ENCODE measurements around the gene TOMM40L.
"Not testable (repeated sequence)": the region's sequence is repeated elsewhere in the genome, so short reads cannot be mapped to it uniquely, and the experiment has no call there.

DNA sequence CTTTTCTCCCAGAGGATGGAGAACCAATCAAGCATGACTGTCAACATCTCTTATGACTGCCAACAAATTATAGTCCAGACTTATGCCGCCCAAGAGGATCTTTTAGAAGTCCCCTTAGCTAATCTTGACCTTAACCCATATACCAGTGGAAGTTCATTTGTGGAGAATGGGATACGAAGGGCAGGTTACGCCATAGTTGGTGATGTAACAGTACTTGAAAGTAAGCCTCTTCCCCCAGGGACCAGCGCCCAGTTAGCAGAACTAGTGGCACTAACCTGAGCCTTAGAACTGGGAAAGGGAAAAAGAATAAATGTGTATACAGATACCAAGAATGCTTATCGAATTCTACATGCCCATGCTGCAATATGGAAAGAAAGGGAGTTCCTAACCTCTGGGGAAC, 29.4 kb downstream of the TOMM40L start:
- TF ChIP-seq, protein P1, sequence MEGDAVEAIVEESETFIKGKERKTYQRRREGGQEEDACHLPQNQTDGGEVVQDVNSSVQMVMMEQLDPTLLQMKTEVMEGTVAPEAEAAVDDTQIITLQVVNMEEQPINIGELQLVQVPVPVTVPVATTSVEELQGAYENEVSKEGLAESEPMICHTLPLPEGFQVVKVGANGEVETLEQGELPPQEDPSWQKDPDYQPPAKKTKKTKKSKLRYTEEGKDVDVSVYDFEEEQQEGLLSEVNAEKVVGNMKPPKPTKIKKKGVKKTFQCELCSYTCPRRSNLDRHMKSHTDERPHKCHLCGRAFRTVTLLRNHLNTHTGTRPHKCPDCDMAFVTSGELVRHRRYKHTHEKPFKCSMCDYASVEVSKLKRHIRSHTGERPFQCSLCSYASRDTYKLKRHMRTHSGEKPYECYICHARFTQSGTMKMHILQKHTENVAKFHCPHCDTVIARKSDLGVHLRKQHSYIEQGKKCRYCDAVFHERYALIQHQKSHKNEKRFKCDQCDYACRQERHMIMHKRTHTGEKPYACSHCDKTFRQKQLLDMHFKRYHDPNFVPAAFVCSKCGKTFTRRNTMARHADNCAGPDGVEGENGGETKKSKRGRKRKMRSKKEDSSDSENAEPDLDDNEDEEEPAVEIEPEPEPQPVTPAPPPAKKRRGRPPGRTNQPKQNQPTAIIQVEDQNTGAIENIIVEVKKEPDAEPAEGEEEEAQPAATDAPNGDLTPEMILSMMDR (IDR thresholded peaks at IDR 0.05), result not testable (repeated sequence)
- not testable (repeated sequence) for TF ChIP-seq POLR2A (IDR thresholded peaks at IDR 0.05)

Data from uterus (tissue), 2 donors.